HCT116 (cell line): ENCODE data around the gene DDX1.
"Not testable (repeated sequence)": the region's sequence is repeated elsewhere in the genome, so short reads cannot be mapped to it uniquely, and the experiment has no call there.

Source experiments
- CTCF ChIP-seq, 3 experiments: fragments of 200-600 bp in 1 of 3; sonication (generic) in 1 of 3; IDR thresholded peaks in 2 of 3; conservative IDR thresholded peaks in 1 of 3; 2 replicates each; pipeline ENCODE4 v1.5.1; 2012 to 2017; ENCODE audit warnings: low read depth in 2 of 3, low read length in 2 of 3, antibody characterized with exemption in 1 of 3, borderline replicate concordance in 1 of 3, control low read depth in 1 of 3, mild to moderate bottlenecking in 1 of 3, mixed read lengths in 1 of 3, mixed run types in 1 of 3, moderate library complexity in 1 of 3; ENCODE audit not compliant: insufficient read depth in 1 of 3
- ELF1 ChIP-seq: IDR thresholded peaks from 2 replicates; pipeline ENCODE4 v1.6.1; 2012; ENCODE audit warnings: low read depth, borderline replicate concordance
- EZH2 ChIP-seq: fragments of 200-600 bp; sonication (generic); IDR thresholded peaks from 2 replicates; pipeline ENCODE4 v1.6.1; 2017; ENCODE audit warnings: antibody characterized with exemption, mixed run types
- EZH2phosphoT487 ChIP-seq: fragments of 200-600 bp; IDR thresholded peaks from 2 replicates; pipeline ENCODE4 v1.6.1; 2018; ENCODE audit warnings: antibody characterized with exemption, borderline replicate concordance
- JUND ChIP-seq: IDR thresholded peaks from 2 replicates; pipeline ENCODE4 v1.6.1; 2012
- POLR2A ChIP-seq: IDR thresholded peaks from 2 replicates; pipeline ENCODE4 v1.7.0; 2011; ENCODE audit warnings: borderline replicate concordance; ENCODE audit not compliant: insufficient read depth, insufficient read length; ENCODE audit errors: extremely low read depth
- POLR2AphosphoS5 ChIP-seq: IDR thresholded peaks from 2 replicates; pipeline ENCODE4 v1.6.1; 2011; ENCODE audit warnings: mild to moderate bottlenecking, low read depth, low read length, moderate library complexity
- REST ChIP-seq: IDR thresholded peaks from 2 replicates; pipeline ENCODE4 v1.6.1; 2012; ENCODE audit warnings: low read depth
- SRF ChIP-seq: IDR thresholded peaks from 2 replicates; pipeline ENCODE4 v1.6.1; 2012; ENCODE audit warnings: low read depth
- TCF7L2 ChIP-seq: IDR thresholded peaks from 2 replicates; pipeline ENCODE4 v1.7.0; 2011; ENCODE audit warnings: borderline replicate concordance, inconsistent platforms; ENCODE audit not compliant: insufficient read depth, insufficient read length; ENCODE audit errors: extremely low read depth

- TF ChIP-seq POLR2A; TCF7L2; EZH2; POLR2AphosphoS5; ELF1; REST; JUND; CTCF (IDR thresholded peaks at IDR 0.05 in 2 of 3, conservative IDR thresholded peaks at IDR 0.05 in 1 of 3; ENCODE audit: borderline replicate concordance in 1 of 3, insufficient read depth in 1 of 3, low read depth in 2 of 3, low read length in 2 of 3); EZH2phosphoT487; SRF: not testable (repeated sequence)
These were observed 88.5 kb downstream of the DDX1 start for GRCh38 chr2:15680132-15680531.
